Right atrium auricular region (tissue), 2 donors: ENCODE results near the gene FANCE. TPM values are rescaled to one million over a fixed set of nuclear protein-coding genes. Genes with fewer than 3 reads are reported as not detected.

Source experiments
- DNase-seq: peaks from one replicate; pipeline ENCODE4 v3.0.0-alpha.2; 2019; ENCODE audit warnings: low spot score
- H3K27ac ChIP-seq, 2 donors: fragments of 200-600 bp; sonication (generic); 1 replicate in 1 of 2; 2 replicates in 1 of 2; pipeline ENCODE4 v1.5.1; 2016 to 2019
- H3K27me3 ChIP-seq, 2 donors: fragments of 200-600 bp; sonication (generic); one replicate each; pipeline versions ENCODE4 v1.5.1 to v1.6.0; 2017 to 2019
- H3K36me3 ChIP-seq: fragments of 200-600 bp; sonication (generic); one replicate; pipeline ENCODE4 v1.5.1; 2016
- H3K4me1 ChIP-seq, 2 donors: fragments of 200-600 bp; sonication (generic); one replicate each; pipeline versions ENCODE4 v1.5.1 to v1.6.0; 2017 to 2019
- H3K4me3 ChIP-seq, 2 donors: fragments of 200-600 bp; sonication (generic); 1 replicate in 1 of 2; 2 replicates in 1 of 2; pipeline ENCODE4 v1.5.1; 2017 to 2019; ENCODE audit warnings: mild to moderate bottlenecking in 1 of 2, moderate library complexity in 1 of 2
- H3K9me3 ChIP-seq, 2 donors: fragments of 200-600 bp; sonication (generic); one replicate each; pipeline ENCODE4 v1.5.1; 2019
- CTCF ChIP-seq, 2 donors: fragments of 200-600 bp; sonication (generic); IDR thresholded peaks; one replicate each; pipeline ENCODE4 v1.5.1; 2019; ENCODE audit warnings: antibody characterized with exemption in 2 of 2
- total RNA-seq, 2 donors: library from RNA; depleted of rRNA; stranded (reverse); fragments of >200 nt; gene quantifications; one replicate each; pipeline ENCODE4 v1.1.0, GENCODE V29; 2016

The FANCE gene
- total RNA-seq = 1 to 10 TPM; 3.4 to 3.5 TPM

- peak within 1 kb of the TSS; percentile 74 to 76 for H3K27ac ChIP-seq
- no peaks in the 10 kb centered on the region for H3K36me3 ChIP-seq
- H3K27me3 ChIP-seq = no peaks in the 10 kb centered on the region
- H3K4me3 ChIP-seq = peak within 1 kb of the TSS; percentile 58 to 63
- TF ChIP-seq CTCF (IDR thresholded peaks at IDR 0.05) = no peak
- peak; percentile 96 for DNase-seq
- H3K9me3 ChIP-seq = no peaks in the 10 kb centered on the region
- H3K4me1 ChIP-seq = peaks cover 0 to 33% of the 10 kb centered on the region in 2 donors
These were observed at the start of gene FANCE for GRCh38 chr6:35452183-35453090. TSS of gene FANCE (plus strand) at chr6:35452338. CDS start at chr6:35452546, 208 bp downstream.

GRCh38 chr6:35402856-35403191, 49.3 kb upstream of the FANCE start:
- H3K9me3 ChIP-seq = no peaks in the 10 kb centered on the region
- DNase-seq = no peak
- H3K4me3 ChIP-seq = no peak overlapping the region
- no peak for TF ChIP-seq CTCF (IDR thresholded peaks at IDR 0.05)
- no peaks in the 10 kb centered on the region for H3K27me3 ChIP-seq
- H3K27ac ChIP-seq = no peak overlapping the region
- H3K4me1 ChIP-seq = peaks cover 0 to 11% of the 10 kb centered on the region in 2 donors
- H3K36me3 ChIP-seq = no peaks in the 10 kb centered on the region

GRCh38 chr6:35403544-35404442, 48.3 kb upstream of the FANCE start:
- no peak for TF ChIP-seq CTCF (IDR thresholded peaks at IDR 0.05)
- H3K9me3 ChIP-seq = no peaks in the 10 kb centered on the region
- no peak overlapping the region for H3K27ac ChIP-seq
- peaks cover 0 to 11% of the 10 kb centered on the region in 2 donors for H3K4me1 ChIP-seq
- H3K36me3 ChIP-seq = no peaks in the 10 kb centered on the region
- H3K4me3 ChIP-seq = no peak overlapping the region
- no peak for DNase-seq
- no peaks in the 10 kb centered on the region for H3K27me3 ChIP-seq

- Histone ChIP-seq H3K36me3 (peaks cover 12% of the 10 kb centered on the region), H3K4me3 (no peak overlapping the region), H3K4me1 (peaks cover 0 to 5% of the 10 kb centered on the region in 2 donors), H3K27ac (no peak overlapping the region), H3K27me3 (no peaks in the 10 kb centered on the region), H3K9me3 (no peaks in the 10 kb centered on the region)
- no peak for TF ChIP-seq CTCF (IDR thresholded peaks at IDR 0.05)
- DNase-seq = no peak
These were observed 45.2 kb upstream of the FANCE start for GRCh38 chr6:35406711-35407485.

GRCh38 chr6:35409245-35409644, 42.9 kb upstream of the FANCE start:
- no peak for TF ChIP-seq CTCF (IDR thresholded peaks at IDR 0.05)
- H3K27me3 ChIP-seq = no peaks in the 10 kb centered on the region
- no peak overlapping the region for H3K4me3 ChIP-seq
- no peaks in the 10 kb centered on the region for H3K9me3 ChIP-seq
- peaks cover 0 to 5% of the 10 kb centered on the region in 2 donors for H3K4me1 ChIP-seq
- H3K27ac ChIP-seq = no peak overlapping the region
- peaks cover 28% of the 10 kb centered on the region for H3K36me3 ChIP-seq
- DNase-seq = no peak
